GM21423 (cell line): ENCODE data around the gene EPHB2.
"Not testable (repeated sequence)": the region's sequence is repeated elsewhere in the genome, so short reads cannot be mapped to it uniquely, and the experiment has no call there.

Experiments
- ATAC-seq: cut with Tn5 transposase; IDR thresholded peaks from one replicate; pipeline ENCODE4 v1.9.1; 2021; ENCODE audit warnings: mild to moderate bottlenecking, moderate library complexity; ENCODE audit not compliant: unreplicated experiment

Gene EPHB2

GRCh38 chr1:22710701-22711049 is at the start of gene EPHB2:
Gene EPHB2 (plus strand): TSS chr1:22710839. CDS start chr1:22710983, 144 bp downstream.
- no peak for ATAC-seq

- ATAC-seq: no peak
These were observed 48.8 kb upstream of the EPHB2 start for GRCh38 chr1:22661880-22662279.

GRCh38 chr1:22662318-22662717 is 48.3 kb upstream of the EPHB2 start:
- ATAC-seq: no peak

- no peak for ATAC-seq
These were observed 47.6 kb upstream of the EPHB2 start for GRCh38 chr1:22662986-22663408.

GRCh38 chr1:22665752-22666151 is 44.9 kb upstream of the EPHB2 start:
- no peak for ATAC-seq

GRCh38 chr1:22666412-22666811 is 44.2 kb upstream of the EPHB2 start:
- no peak for ATAC-seq

- ATAC-seq: not testable (repeated sequence)
These were observed 41.8 kb upstream of the EPHB2 start for GRCh38 chr1:22668840-22669239.

GRCh38 chr1:22670352-22670975 is 40.2 kb upstream of the EPHB2 start:
- no peak for ATAC-seq

GRCh38 chr1:22671999-22672398 is 38.6 kb upstream of the EPHB2 start:
- no peak for ATAC-seq

- ATAC-seq: no peak
These were observed 36.9 kb upstream of the EPHB2 start for GRCh38 chr1:22673486-22674409.

- no peak for ATAC-seq
These were observed 36.3 kb upstream of the EPHB2 start for GRCh38 chr1:22674410-22674749.

- not testable (repeated sequence) for ATAC-seq
These were observed 34.5 kb upstream of the EPHB2 start for GRCh38 chr1:22676151-22676550.

- no peak for ATAC-seq
These were observed 33.6 kb upstream of the EPHB2 start for GRCh38 chr1:22676916-22677583.

GRCh38 chr1:22677931-22678896 is 32.4 kb upstream of the EPHB2 start:
- no peak for ATAC-seq

GRCh38 chr1:22680726-22681125 is 29.9 kb upstream of the EPHB2 start:
- ATAC-seq: no peak

GRCh38 chr1:22681556-22682276 is 28.9 kb upstream of the EPHB2 start:
- no peak for ATAC-seq

GRCh38 chr1:22683547-22683946 is 27.1 kb upstream of the EPHB2 start:
- no peak for ATAC-seq

GRCh38 chr1:22685591-22686059 is 25.0 kb upstream of the EPHB2 start:
- no peak for ATAC-seq

GRCh38 chr1:22687191-22687590 is 23.4 kb upstream of the EPHB2 start:
- no peak for ATAC-seq

- ATAC-seq: no peak
These were observed 22.2 kb upstream of the EPHB2 start for GRCh38 chr1:22688466-22688865.
